NCI-H226 (cell line): ENCODE data around the gene SLC5A1.
"Not testable (repeated sequence)": the region's sequence is repeated elsewhere in the genome, so short reads cannot be mapped to it uniquely, and the experiment has no call there.

Source experiments
- DNase-seq: peaks from one replicate; pipeline ENCODE4 v3.0.0-alpha.2; 2015

The SLC5A1 gene

DNA sequence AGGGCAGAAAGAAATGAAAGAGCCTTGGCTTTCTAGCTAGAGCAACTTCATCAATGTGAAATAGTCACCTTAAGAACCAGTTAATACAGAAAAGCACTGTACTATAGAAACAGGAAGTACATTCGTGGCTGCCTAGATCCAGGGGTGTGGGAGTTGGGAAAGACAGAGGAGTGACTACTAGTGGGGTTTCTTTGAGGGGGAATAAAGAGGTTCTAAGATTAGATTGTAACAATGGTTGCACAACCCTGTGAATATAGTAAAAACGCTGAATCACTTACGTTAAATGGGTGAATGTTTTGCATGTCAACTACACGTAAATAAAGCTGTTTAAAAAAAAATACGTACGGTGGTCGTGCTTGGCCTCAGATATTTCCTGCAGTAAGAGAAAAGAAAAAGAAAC, 107.6 kb downstream of the SLC5A1 start:
- not testable (repeated sequence) for DNase-seq

DNA sequence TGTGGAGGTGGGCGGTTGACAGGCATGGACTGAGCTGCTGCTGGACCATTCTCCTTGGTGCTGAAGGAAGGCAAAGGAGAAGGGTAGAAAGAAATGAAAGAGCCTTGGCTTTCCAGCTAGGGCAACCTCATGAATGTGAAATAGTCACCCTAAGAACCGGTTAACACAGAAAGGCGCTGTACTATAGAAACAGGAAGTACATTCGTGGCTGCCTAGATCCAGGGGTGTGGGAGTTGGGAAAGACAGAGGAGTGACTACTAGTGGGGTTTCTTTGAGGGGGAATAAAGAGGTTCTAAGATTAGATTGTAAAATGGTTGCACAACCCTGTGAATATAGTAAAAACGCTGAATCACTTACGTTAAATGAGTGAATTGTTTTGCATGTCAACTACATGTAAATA, 108.6 kb downstream of the SLC5A1 start:
- DNase-seq: not testable (repeated sequence)

DNA sequence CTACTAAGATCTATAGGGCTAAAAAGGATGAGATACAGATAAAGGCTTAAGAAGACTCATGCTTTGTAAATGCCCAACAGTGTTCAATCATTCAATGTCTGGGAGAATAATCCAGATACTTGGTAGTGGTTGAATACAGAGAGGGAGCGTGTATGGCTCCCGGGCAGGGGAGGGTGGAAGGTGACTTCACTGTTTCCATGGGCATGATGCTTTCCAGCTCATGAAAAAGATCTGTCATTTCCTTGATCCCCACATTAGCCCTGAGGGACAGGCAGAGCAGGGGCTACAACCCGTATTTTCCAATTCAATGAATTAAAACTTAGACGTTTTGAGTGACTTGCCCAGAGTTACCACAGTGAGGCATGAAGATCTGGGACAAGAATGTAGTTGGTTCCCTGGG, 111.7 kb downstream of the SLC5A1 start:
- not testable (repeated sequence) for DNase-seq

DNA sequence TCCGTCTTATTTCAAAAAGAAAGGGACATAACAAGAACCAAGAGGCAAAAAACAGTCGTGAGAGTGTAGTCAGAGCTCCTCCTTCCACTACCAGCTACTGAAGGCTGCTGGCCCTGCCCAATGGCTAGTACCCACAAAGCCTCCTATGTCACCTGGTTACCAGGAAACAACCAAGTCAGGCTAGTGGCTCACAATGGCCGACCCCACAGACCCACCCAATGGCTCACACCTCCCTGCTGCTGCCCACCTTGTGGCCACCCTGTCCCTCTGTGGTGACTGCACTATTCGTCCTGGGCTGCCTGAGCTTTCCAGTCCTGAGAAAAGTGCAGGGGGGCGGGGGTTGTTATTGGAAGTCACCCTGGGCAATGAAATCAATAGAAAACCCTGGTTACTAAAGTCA, 114.6 kb downstream of the SLC5A1 start:
- not testable (repeated sequence) for DNase-seq

DNA sequence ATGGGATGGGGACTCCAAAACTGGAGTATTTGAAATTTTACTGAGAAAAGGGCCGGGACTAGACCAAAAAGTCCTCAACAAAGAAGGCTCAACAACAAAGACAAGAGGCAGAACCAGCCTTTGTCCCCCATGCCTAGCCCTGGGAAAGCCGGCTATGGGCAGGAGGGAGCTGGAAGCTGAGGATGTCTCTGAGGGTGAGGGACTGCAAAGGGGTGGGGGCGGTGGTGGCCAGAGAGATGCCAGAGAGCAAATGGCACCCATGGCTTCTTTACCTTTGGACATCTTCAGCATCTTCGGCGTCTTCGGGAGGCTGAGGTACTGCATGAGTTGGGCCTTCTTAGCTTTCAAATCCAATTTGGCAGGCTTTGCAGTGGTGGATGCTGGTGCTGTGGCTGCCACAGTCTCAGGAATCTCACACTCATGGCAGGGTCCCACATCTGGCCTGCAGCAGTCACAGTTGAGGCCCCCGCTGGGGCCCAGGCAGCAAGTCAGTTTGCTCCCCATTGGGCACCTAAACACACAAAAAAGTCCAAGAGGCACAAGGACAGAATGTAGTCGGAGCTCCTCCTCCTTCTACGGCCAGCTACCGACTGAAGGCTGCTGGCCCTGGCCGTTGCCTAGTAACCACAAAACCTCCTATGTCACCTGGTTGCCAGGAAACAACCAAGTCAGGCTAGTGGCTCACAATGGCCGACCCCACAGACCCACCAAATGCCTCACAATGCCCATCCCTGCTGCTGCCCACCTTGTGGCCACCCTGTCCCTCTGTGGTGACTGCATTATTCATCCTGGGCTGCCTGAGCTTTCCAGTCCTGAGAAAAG, 115.9 kb downstream of the SLC5A1 start, which contains the start of gene C22orf42:
C22orf42 (minus strand) TSS at position 592 of the 822 bp plus-strand sequence; CDS start at position 504, 88 bp downstream.
- DNase-seq: no peak

DNA sequence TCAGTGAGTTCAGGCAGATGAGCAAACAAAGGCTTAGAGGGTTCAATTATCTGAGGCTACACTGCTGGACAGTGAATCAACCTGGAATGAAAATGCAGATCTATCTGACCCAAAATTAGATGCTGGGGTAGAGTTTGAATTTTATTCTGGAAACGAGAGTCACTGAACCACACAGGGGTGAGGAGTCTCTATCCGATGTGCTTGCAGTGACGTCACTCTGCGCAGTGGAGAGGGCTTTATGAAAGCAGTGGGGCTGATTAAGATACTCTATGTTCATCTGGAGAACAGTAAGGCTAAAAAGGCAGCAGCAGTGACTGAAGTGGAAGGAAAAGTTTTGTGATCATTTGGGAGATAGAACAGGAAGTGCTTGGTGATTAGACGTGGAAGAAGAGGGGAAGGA, 117.3 kb downstream of the SLC5A1 start:
- not testable (repeated sequence) for DNase-seq
